Hematopoietic multipotent progenitor cell treated with erythropoietin and hydrocortisone succinate and interleukin-3 and kit ligand, for 6 days (in vitro differentiated cells): Measurements from ENCODE around the gene HSBP1L1.

Source experiments
- DNase-seq: peaks from one replicate; pipeline ENCODE4 v3.0.0-alpha.2; 2015

The HSBP1L1 gene

GRCh38 chr18:79961527-79962291, 2.7 kb upstream of the HSBP1L1 start:
- DNase-seq: peak; percentile 90

GRCh38 chr18:79962311-79962710, 2.1 kb upstream of the HSBP1L1 start:
- DNase-seq: no peak

GRCh38 chr18:79962835-79963657, 1.4 kb upstream of the HSBP1L1 start:
- no peak for DNase-seq

- no peak for DNase-seq
Measured at GRCh38 chr18:79963658-79964329, 649 bp upstream of the HSBP1L1 start.

- peak; percentile 74 for DNase-seq
Measured at GRCh38 chr18:79965119-79965902, 868 bp downstream of the HSBP1L1 start.

GRCh38 chr18:79970419-79971133, 6.1 kb downstream of the HSBP1L1 start:
- DNase-seq: no peak

GRCh38 chr18:79971211-79971952, 6.9 kb downstream of the HSBP1L1 start:
- DNase-seq: no peak

- DNase-seq: no peak
Measured at GRCh38 chr18:79971986-79972385, 7.5 kb downstream of the HSBP1L1 start.

GRCh38 chr18:79972720-79973119, 8.3 kb downstream of the HSBP1L1 start:
- no peak for DNase-seq

- DNase-seq: no peak
Measured at GRCh38 chr18:79973517-79973916, 9.1 kb downstream of the HSBP1L1 start.

GRCh38 chr18:79974025-79974654, 9.7 kb downstream of the HSBP1L1 start:
- DNase-seq: peak; percentile 52

GRCh38 chr18:79975043-79975442, 10.6 kb downstream of the HSBP1L1 start:
- peak; percentile 96 for DNase-seq

GRCh38 chr18:79975985-79976680, 11.7 kb downstream of the HSBP1L1 start:
- DNase-seq: peak; percentile 73

GRCh38 chr18:79979843-79980242, 15.4 kb downstream of the HSBP1L1 start:
- DNase-seq: no peak

- DNase-seq: no peak
Measured at GRCh38 chr18:79980585-79980984, 16.1 kb downstream of the HSBP1L1 start.

- DNase-seq: peak; percentile 82
Measured at GRCh38 chr18:79982736-79983135, 18.3 kb downstream of the HSBP1L1 start.

- no peak for DNase-seq
Measured at GRCh38 chr18:79983253-79983652, 18.8 kb downstream of the HSBP1L1 start.

- no peak for DNase-seq
Measured at GRCh38 chr18:79983793-79984192, 19.4 kb downstream of the HSBP1L1 start.

- no peak for DNase-seq
Measured at GRCh38 chr18:79985172-79985571, 20.7 kb downstream of the HSBP1L1 start.

GRCh38 chr18:79986726-79987125, 22.3 kb downstream of the HSBP1L1 start:
- no peak for DNase-seq
